Cardiac fibroblast (primary cell): Measurements from ENCODE around the gene NLGN4X.

Source experiments
- DNase-seq, 2 donors: peaks; one replicate each; pipeline versions ENCODE4 v3.0.0 to v3.0.0-alpha.2; 2010; ENCODE audit warnings: low read depth in 2 of 2
- H3K4me3 ChIP-seq, 2 donors: replicated peaks in 1 of 2; 1 replicate in 1 of 2; 2 replicates in 1 of 2; pipeline ENCODE4 v1.5.1; 2011; ENCODE audit warnings: low read depth in 2 of 2, low read length in 2 of 2, mild to moderate bottlenecking in 2 of 2, moderate library complexity in 1 of 2
- TF ChIP-seq, protein P1 (sequence below): IDR thresholded peaks from one replicate; pipeline ENCODE4 v1.5.1; 2011; ENCODE audit warnings: low read depth, mild to moderate bottlenecking, low read length, inconsistent platforms

NLGN4X gene

DNA sequence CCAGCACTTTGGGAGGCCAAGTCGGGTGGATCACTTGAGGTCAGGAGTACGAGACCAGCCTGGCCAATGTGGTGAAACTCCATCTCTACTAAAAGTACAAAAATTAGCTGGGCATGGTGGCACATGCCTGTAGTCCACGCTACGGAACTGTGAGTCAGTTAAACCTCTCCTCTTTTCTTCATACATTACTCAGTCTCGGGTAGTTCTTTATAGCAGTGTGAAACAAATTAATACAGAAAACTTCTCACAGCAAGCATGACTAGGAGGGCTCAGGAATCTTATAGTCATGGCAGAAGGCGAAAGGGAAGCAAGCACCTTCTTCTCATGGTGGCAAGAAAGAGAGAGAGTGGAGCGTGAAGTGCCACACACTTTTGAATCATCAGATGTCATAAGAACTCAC is 358.9 kb downstream of the NLGN4X start:
- TF ChIP-seq, protein P1, sequence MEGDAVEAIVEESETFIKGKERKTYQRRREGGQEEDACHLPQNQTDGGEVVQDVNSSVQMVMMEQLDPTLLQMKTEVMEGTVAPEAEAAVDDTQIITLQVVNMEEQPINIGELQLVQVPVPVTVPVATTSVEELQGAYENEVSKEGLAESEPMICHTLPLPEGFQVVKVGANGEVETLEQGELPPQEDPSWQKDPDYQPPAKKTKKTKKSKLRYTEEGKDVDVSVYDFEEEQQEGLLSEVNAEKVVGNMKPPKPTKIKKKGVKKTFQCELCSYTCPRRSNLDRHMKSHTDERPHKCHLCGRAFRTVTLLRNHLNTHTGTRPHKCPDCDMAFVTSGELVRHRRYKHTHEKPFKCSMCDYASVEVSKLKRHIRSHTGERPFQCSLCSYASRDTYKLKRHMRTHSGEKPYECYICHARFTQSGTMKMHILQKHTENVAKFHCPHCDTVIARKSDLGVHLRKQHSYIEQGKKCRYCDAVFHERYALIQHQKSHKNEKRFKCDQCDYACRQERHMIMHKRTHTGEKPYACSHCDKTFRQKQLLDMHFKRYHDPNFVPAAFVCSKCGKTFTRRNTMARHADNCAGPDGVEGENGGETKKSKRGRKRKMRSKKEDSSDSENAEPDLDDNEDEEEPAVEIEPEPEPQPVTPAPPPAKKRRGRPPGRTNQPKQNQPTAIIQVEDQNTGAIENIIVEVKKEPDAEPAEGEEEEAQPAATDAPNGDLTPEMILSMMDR = no peak
- no peak overlapping the region for H3K4me3 ChIP-seq
- no peak for DNase-seq

DNA sequence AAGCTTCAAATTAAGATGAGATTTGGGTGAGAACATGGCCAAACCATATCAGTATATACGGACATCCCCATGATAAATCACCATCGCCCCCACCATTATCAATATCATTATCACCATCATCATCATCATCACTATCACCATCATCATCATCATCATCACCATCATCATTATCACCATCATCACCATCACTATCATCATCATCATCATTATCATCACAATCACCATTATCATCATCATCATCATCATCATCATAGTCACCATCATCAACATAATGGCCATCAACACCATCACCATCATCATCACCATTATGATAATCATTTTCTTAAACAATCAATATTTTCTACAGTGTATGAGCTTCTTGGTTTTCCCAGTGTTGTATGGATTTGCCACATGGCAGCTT is 360.9 kb downstream of the NLGN4X start:
- H3K4me3 ChIP-seq = no peak overlapping the region

DNA sequence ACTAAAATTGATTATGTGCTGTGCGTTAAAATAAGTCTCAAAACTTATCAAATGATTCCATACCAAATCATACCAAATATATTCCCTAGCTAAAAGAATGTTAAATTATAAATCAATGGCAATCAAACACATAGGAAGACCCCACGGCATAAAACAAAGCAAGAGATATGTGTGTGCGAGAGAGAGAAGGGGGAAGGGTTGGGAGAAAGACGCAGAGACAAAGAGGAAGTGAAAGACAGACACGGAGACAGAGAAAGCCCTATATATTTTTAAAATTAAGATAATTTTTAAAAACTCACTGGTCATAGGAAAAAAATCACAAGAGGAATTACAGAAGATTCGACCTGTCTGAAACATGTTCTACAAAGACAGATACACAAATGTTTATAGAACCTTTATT is 371.4 kb downstream of the NLGN4X start:
- TF ChIP-seq, protein P1 = no peak
- no peak for DNase-seq
- no peak overlapping the region for H3K4me3 ChIP-seq

More for the DNA sequence above, 360.9 kb downstream of the NLGN4X start:
- TF ChIP-seq, protein P1 = no peak
- DNase-seq = no peak

DNA sequence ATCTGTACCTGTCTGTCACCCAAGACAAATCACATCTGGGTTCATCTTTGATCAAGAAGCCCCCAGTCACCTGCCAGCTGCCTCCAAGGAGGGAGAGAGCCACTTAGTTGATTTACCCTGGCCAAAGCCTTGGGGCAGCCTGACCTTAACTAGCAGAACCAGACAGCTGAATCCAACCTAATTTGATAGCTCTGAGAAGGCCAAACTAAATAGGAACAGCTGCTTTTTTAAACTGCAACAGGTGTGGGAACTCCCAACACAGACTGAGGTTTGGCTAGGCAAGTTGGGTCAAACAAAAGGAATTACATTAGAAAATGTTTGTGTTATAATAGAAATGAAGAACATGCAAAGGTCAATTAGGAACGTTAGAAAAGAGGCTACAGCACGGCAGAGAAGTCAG is 375.7 kb downstream of the NLGN4X start:
- TF ChIP-seq, protein P1 = no peak
- no peak for DNase-seq
- no peak overlapping the region for H3K4me3 ChIP-seq

DNA sequence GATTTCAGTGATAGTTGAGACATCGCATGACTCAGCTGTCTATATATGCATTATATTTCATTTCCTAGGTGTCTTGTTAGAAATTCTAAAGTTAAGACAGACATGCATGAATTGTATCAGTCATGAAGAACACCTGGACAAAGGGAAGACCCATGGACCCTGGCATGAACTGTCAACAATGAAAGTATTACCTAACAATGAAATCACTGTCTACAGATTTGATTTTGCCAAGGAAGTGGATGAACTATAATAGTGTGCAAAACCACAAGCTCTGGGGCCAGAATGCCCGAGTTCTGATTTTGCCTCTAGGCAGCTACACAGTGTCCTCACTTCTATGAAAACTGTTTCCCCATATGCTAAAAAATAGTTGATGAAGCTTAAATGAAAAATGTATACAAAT is 386.1 kb downstream of the NLGN4X start:
- TF ChIP-seq, protein P1 = no peak
- DNase-seq = no peak
- H3K4me3 ChIP-seq = no peak overlapping the region
